GM12878 (cell line): Measurements from ENCODE around the gene TRPM5. TPM values are rescaled to one million over a fixed set of nuclear protein-coding genes. Genes with fewer than 3 reads are reported as not detected.

Experiments used
- ATAC-seq: fragments of 200-7000 bp; cut with Tn5 transposase; 3 replicates; pipeline ENCODE4 v1.9.1; 2020; ENCODE audit warnings: mild to moderate bottlenecking, moderate library complexity
- BruUV-seq: library from RNA; stranded (reverse); fragments of 400-500 nt; replicated peaks from 2 replicates; lab custom pipeline; 2021; lab: Mats Ljungman, UMichigan
- CTCF ChIA-PET: fragments of 300-600 bp; sonication (Branson Sonifier 250); formaldehyde crosslinking; extraction: SDS; loops from one replicate; lab custom pipeline; 2021; ENCODE audit warnings: inconsistent platforms; lab: Yijun Ruan, JAX
- POLR2A ChIA-PET: fragments of 350-600 bp; formaldehyde crosslinking; extraction: SDS; loops from one replicate; lab custom pipeline; 2021; ENCODE audit warnings: inconsistent platforms; lab: Charles Lee
- RAD21 ChIA-PET: fragments of 300-600 bp; sonication (Branson Sonifier 250); formaldehyde crosslinking; loops from one replicate; lab custom pipeline; 2023; ENCODE audit warnings: antibody characterized with exemption; ENCODE audit not compliant: unreplicated experiment; lab: Charles Lee
- SMC1A ChIA-PET: fragments of 300-600 bp; sonication (Branson Sonifier 250); formaldehyde crosslinking; loops from one replicate; lab custom pipeline; 2023; ENCODE audit not compliant: unreplicated experiment, uncharacterized antibody; lab: Charles Lee
- DNase-seq: peaks from one replicate; pipeline ENCODE4 v3.0.0-alpha.2; 2011; ENCODE audit warnings: low read depth, low spot score
- FAIRE-seq: peaks from 3 replicates; lab custom pipeline; 2011; peaks lifted over from hg19 to GRCh38; lab: Jason Lieb, UNC
- H2AFZ ChIP-seq: 2 replicates; pipeline ENCODE4 v1.6.0; 2011; ENCODE audit warnings: low read depth, low read length, control low read depth; ENCODE audit not compliant: control insufficient read depth
- H3K27ac ChIP-seq: 2 replicates; pipeline ENCODE4 v1.5.1; 2011; ENCODE audit warnings: control low read depth; ENCODE audit not compliant: control insufficient read depth, insufficient read depth
- H3K27me3 ChIP-seq, 2 experiments: replicated peaks in 1 of 2; 2 replicates each; pipeline versions ENCODE4 v1.6.0 to v1.6.1; 2011; ENCODE audit warnings: low read length in 1 of 2; ENCODE audit not compliant: control insufficient read depth in 2 of 2, insufficient read depth in 2 of 2
- H3K36me3 ChIP-seq, 2 experiments: 2 replicates each; pipeline ENCODE4 v1.5.1; 2011; ENCODE audit warnings: low read length in 1 of 2; ENCODE audit not compliant: control insufficient read depth in 2 of 2, insufficient read depth in 2 of 2
- H3K4me1 ChIP-seq: 2 replicates; pipeline ENCODE4 v1.6.1; 2011; ENCODE audit warnings: mild to moderate bottlenecking, low read length, moderate library complexity, mixed read lengths; ENCODE audit not compliant: control insufficient read depth, insufficient read depth
- H3K4me2 ChIP-seq: 2 replicates; pipeline ENCODE4 v1.6.0; 2011; ENCODE audit warnings: control low read depth; ENCODE audit not compliant: control insufficient read depth, insufficient read depth
- H3K4me3 ChIP-seq: fragments of 200-600 bp; sonication (generic); 2 replicates; pipeline ENCODE4 v1.5.1; 2016
- H3K79me2 ChIP-seq: 2 replicates; pipeline ENCODE4 v1.6.0; 2011; ENCODE audit warnings: low read length; ENCODE audit not compliant: control insufficient read depth, insufficient read depth
- H3K9ac ChIP-seq: 2 replicates; pipeline ENCODE4 v1.8.0; 2011; ENCODE audit warnings: low read length, control low read depth, mixed read lengths; ENCODE audit not compliant: control insufficient read depth, insufficient read depth
- H3K9me3 ChIP-seq: replicated peaks from 3 replicates; pipeline ENCODE4 v1.5.1; 2011; ENCODE audit warnings: mild to moderate bottlenecking, low read length; ENCODE audit not compliant: control insufficient read depth, insufficient read depth
- H4K20me1 ChIP-seq: 2 replicates; pipeline ENCODE4 v1.6.0; 2011; ENCODE audit not compliant: control insufficient read depth, insufficient read depth
- ASH2L ChIP-seq: fragments of 300-600, 200-600 bp; sonication (generic); IDR thresholded peaks from 2 replicates; pipeline ENCODE4 v1.6.1; 2017; ENCODE audit warnings: low read depth, mild to moderate bottlenecking, borderline replicate concordance
- CREM ChIP-seq: IDR thresholded peaks from 2 replicates; pipeline ENCODE4 v1.6.1; 2014; ENCODE audit warnings: antibody characterized with exemption, low read depth
- IKZF1 ChIP-seq: fragments of 450-650 bp; conservative IDR thresholded peaks from 2 replicates; pipeline ENCODE4 v1.6.1; 2017; ENCODE audit warnings: antibody characterized with exemption, mild to moderate bottlenecking
- IKZF2 ChIP-seq, 2 experiments: fragments of 450-650 bp; IDR thresholded peaks; 2 replicates each; pipeline ENCODE4 v1.6.1; 2017; ENCODE audit warnings: mild to moderate bottlenecking in 2 of 2, moderate library complexity in 2 of 2
- JUND ChIP-seq: IDR thresholded peaks from 2 replicates; pipeline ENCODE4 v1.6.1; 2012; ENCODE audit warnings: low read depth, mild to moderate bottlenecking, low read length, improper control_type of control experiment, moderate library complexity
- KDM1A ChIP-seq: fragments of 200-600 bp; sonication (generic); IDR thresholded peaks from 2 replicates; pipeline ENCODE4 v1.6.1; 2016; ENCODE audit warnings: borderline replicate concordance
- MYB ChIP-seq: fragments of 150-350 bp; IDR thresholded peaks from 2 replicates; pipeline ENCODE4 v1.6.1; 2014; ENCODE audit warnings: mild to moderate bottlenecking, low read depth, low read length, borderline replicate concordance
- NR2C1 ChIP-seq: fragments of 450-650 bp; IDR thresholded peaks from 2 replicates; pipeline ENCODE4 v1.6.1; 2017; ENCODE audit warnings: antibody characterized with exemption, mild to moderate bottlenecking, moderate library complexity
- STAT3 ChIP-seq: IDR thresholded peaks from 2 replicates; pipeline ENCODE4 v1.6.1; 2011; ENCODE audit warnings: low read depth, low read length, improper control_type of control experiment
- TCF12 ChIP-seq: IDR thresholded peaks from 2 replicates; pipeline ENCODE4 v1.6.1; 2011; ENCODE audit warnings: low read depth, mild to moderate bottlenecking, low read length
- TCF3 ChIP-seq: IDR thresholded peaks from 2 replicates; pipeline ENCODE4 v1.6.1; 2012; ENCODE audit warnings: low read depth, mild to moderate bottlenecking, low read length, borderline replicate concordance; ENCODE audit not compliant: insufficient read depth
- WGBS: methylation state at CpG from one replicate; pipeline ENCODE4 v1.1.6; 2016; ENCODE audit warnings: low lambda C conversion rate; ENCODE audit not compliant: insufficient replicate concordance, insufficient coverage; ENCODE audit errors: missing lambda C conversion rate; 5-methylcytosine and 5-hydroxymethylcytosine counted together
- in situ Hi-C: fragments of 300-500 bp; cut with MboI; formaldehyde crosslinking; loops from 9 replicates; pipeline ENCODE4 v1.14.3; 2018; ENCODE audit warnings: mixed read lengths
- intact Hi-C: fragments of 100-400 bp; cut with micrococcal nuclease; formaldehyde crosslinking; loops from one replicate; pipeline ENCODE4 v1.14.2; 2022; ENCODE audit not compliant: unreplicated experiment
- polyA plus RNA-seq, 11 experiments: library from polyadenylated mRNA; depleted of rRNA in 4 of 11; unstranded in 6 of 11; stranded (reverse) in 5 of 11; fragments of >200 nt; fragmentation: Nextera tagmentation in 4 of 11; fragmentation: Illumina TruSeq in 1 of 11; extraction: Ambion mirVana in 4 of 11; extraction: Trizol in 1 of 11; gene quantifications; 1 replicate in 1 of 11; 2 replicates in 10 of 11; pipeline versions ENCODE4 v1.2.1 to v1.2.3, GENCODE V29; 2011 to 2016; ENCODE audit warnings: inconsistent platforms in 2 of 11, missing spikeins in 2 of 11, low read depth in 1 of 11
- total RNA-seq, 4 experiments: library from RNA; depleted of rRNA in 3 of 4; stranded (reverse); fragments of >200 nt in 3 of 4; fragmentation: Illumina TruSeq in 1 of 4; extraction: Trizol in 1 of 4; gene quantifications; 2 replicates each; pipeline versions ENCODE4 v1.2.1 to v1.2.3, GENCODE V29; 2013 to 2021

Gene TRPM5
- total and polyA plus RNA-seq, 10 of the 15 experiments (the other 5 are each of a cell fraction or from before 2014, with no cell fraction given): not detected

DNA sequence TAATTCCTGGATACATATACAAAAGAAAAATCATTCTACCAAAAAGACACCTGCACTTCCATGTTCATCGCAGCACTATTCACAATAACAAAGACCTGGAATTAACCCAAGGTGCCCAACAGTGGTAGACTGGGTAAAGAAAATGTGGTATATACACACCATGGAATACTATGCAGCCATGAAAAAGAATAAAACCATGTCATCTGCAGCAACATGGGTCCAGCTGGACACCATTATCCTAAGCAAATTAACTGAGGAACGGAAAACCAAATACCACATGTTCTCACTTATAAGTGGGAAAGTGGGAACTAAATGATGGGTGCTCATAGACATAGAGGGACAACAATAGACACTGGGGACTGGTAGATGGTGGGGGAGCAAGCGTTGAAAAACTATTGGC lies 4.5 kb downstream of the TRPM5 start:
- ATAC-seq (no peak), DNase-seq (no peak), FAIRE-seq (no peak)
- H3K9ac ChIP-seq: no peak overlapping the region
- H3K27me3 ChIP-seq: no peaks in the 10 kb centered on the region; a peak in 1 of 4 replicates
- ChIA-PET POLR2A (no interaction called here), CTCF (no interaction called here), SMC1A (no interaction called here), RAD21 (interaction anchor here (0.8 kb wide), 1 partner anchor 558 kb away, joined by 3 read pairs; no protein-coding TSS in a partner anchor)
- H3K9me3 ChIP-seq: no peaks in the 10 kb centered on the region; the same call in 2 of the 3 replicates
- no peak overlapping the region for H3K27ac ChIP-seq
- no peaks in the 10 kb centered on the region for H3K4me1 ChIP-seq
- H3K4me2 ChIP-seq: no peak overlapping the region
- H3K4me3 ChIP-seq: no peak overlapping the region
- no peaks in the 10 kb centered on the region for H3K79me2 ChIP-seq
- intact Hi-C loops (no loop called here), in situ Hi-C loops (no loop called here)
- WGBS: 44% methylated on average over 3 of the region's 3 CpGs
- H2AFZ ChIP-seq: no peak overlapping the region
- no peaks in the 10 kb centered on the region for H4K20me1 ChIP-seq
- BruUV-seq: no TSS peak
- TF ChIP-seq ASH2L (no peak), KDM1A (no peak), IKZF2 (IDR thresholded peaks at IDR 0.05) (no peak), STAT3 (no peak), MYB (no peak), TCF3 (no peak), IKZF1 (no peak), NR2C1 (no peak), JUND (no peak), CREM (no peak), TCF12 (no peak)
- H3K36me3 ChIP-seq: no peaks in the 10 kb centered on the region
